Spleen (tissue), 11 donors: ENCODE measurements around the gene ECSCR. TPM values are rescaled to one million over a fixed set of nuclear protein-coding genes. Genes with fewer than 3 reads are reported as not detected.
A peak's percentile ranks its signal among the peaks of the same experiment; 100 is the strongest.

Experiments used
- DNase-seq: peaks from one replicate; pipeline ENCODE4 v3.0.0-alpha.2; 2020
- H3K27ac ChIP-seq, 8 donors: fragments of 200-600 bp; sonication (generic) in 7 of 8; 1 replicate in 4 of 8; 2 replicates in 4 of 8; pipeline versions ENCODE4 v1.5.0 to v1.8.0; 2016 to 2021; ENCODE audit warnings: inconsistent platforms in 4 of 8, mild to moderate bottlenecking in 4 of 8, moderate library complexity in 1 of 8
- H3K27me3 ChIP-seq, 7 donors: fragments of 200-600 bp; sonication (generic) in 6 of 7; replicated peaks in 1 of 7; 1 replicate in 4 of 7; 2 replicates in 3 of 7; pipeline versions ENCODE4 v1.5.0 to v1.8.0; 2016 to 2021; ENCODE audit warnings: inconsistent platforms in 3 of 7, mild to moderate bottlenecking in 1 of 7
- H3K36me3 ChIP-seq, 6 donors: fragments of 200-600 bp; sonication (generic) in 5 of 6; 1 replicate in 4 of 6; 2 replicates in 2 of 6; pipeline versions ENCODE4 v1.5.0 to v1.8.0; 2016 to 2021; ENCODE audit warnings: inconsistent platforms in 2 of 6
- H3K4me1 ChIP-seq, 6 donors: fragments of 200-600 bp; sonication (generic) in 5 of 6; 1 replicate in 3 of 6; 2 replicates in 3 of 6; pipeline versions ENCODE4 v1.5.0 to v1.8.0; 2016 to 2021; ENCODE audit warnings: inconsistent platforms in 3 of 6
- H3K4me3 ChIP-seq, 8 donors: fragments of 200-600 bp; sonication (generic) in 7 of 8; 1 replicate in 4 of 8; 2 replicates in 4 of 8; pipeline versions ENCODE4 v1.5.0 to v1.8.0; 2016 to 2021; ENCODE audit warnings: inconsistent platforms in 4 of 8, mild to moderate bottlenecking in 4 of 8, moderate library complexity in 2 of 8
- H3K9me3 ChIP-seq, 8 donors: fragments of 200-600 bp; sonication (generic) in 7 of 8; 1 replicate in 4 of 8; 2 replicates in 4 of 8; pipeline versions ENCODE4 v1.5.0 to v1.8.0; 2016 to 2021; ENCODE audit warnings: inconsistent platforms in 4 of 8
- POLR2A ChIP-seq, 3 donors: fragments of 450-650 bp; IDR thresholded peaks; one replicate each; pipeline ENCODE4 v1.5.1; 2017; ENCODE audit warnings: antibody characterized with exemption in 3 of 3, mild to moderate bottlenecking in 1 of 3
- POLR2AphosphoS5 ChIP-seq, 3 donors: sonication (generic); formaldehyde crosslinking; IDR thresholded peaks; one replicate each; pipeline ENCODE4 v1.5.1; 2017; ENCODE audit warnings: antibody characterized with exemption in 3 of 3
- WGBS, 5 donors: extraction: QIAGEN DNeasy Blood & Tissue Kit in 3 of 5; methylation state at CpG; one replicate each; pipeline versions ENCODE4 v1.1.5 to v1.1.7; 2013 to 2018; 5-methylcytosine and 5-hydroxymethylcytosine counted together
- intact Hi-C: fragments of 100-400 bp; cut with DNase I; formaldehyde crosslinking; loops from one replicate; pipeline ENCODE4 v1.15.0; 2023; ENCODE audit warnings: low total_unique reads
- polyA plus RNA-seq, 3 donors: library from polyadenylated mRNA; stranded (reverse); fragments of 200-250 nt; gene quantifications; one replicate each; pipeline ENCODE4 v1.2.1, GENCODE V29; 2013
- total RNA-seq, 7 donors: library from RNA; depleted of rRNA in 3 of 7; stranded (reverse); fragments of >200 nt in 3 of 7; fragmentation: NEBNext Ultra II Directional in 4 of 7; extraction: Animal tissue kit (Norgen Biotek cat#: 25700) in 4 of 7; gene quantifications; one replicate each; pipeline versions ENCODE4 v1.1.0 to v1.2.1, GENCODE V29; 2016 to 2021
- TF ChIP-seq, protein P1 (sequence below), 11 experiments: fragments of 200-600 bp in 7 of 11; fragments of 450-650 bp in 4 of 11; sonication (generic) in 4 of 11; IDR thresholded peaks in 8 of 11; conservative IDR thresholded peaks in 3 of 11; 1 replicate in 7 of 11; 2 replicates in 4 of 11; pipeline versions ENCODE4 v1.4.0 to v1.8.0; 2016 to 2021; ENCODE audit warnings: antibody characterized with exemption in 11 of 11, inconsistent platforms in 4 of 11, mild to moderate bottlenecking in 1 of 11
- donor health status: healthy with polysubstance abuse.
- donor health status: DM: no; HTN: no; CAD: no; lungs with moderate emphysema.
- donor health status: DM: no; HTN: no; CAD: no.
- donor health status: Bipolar disorder and iron deficiency.
- donor health status: healthy.
- donor health status: DM: no; HTN: no; CAD: no.
- donor health status: DM: yes; HTN: yes; CAD: no.

The ECSCR gene
- total and polyA plus RNA-seq, 10 donors = 11.3 to 52.3 (median 18.5) TPM

DNA sequence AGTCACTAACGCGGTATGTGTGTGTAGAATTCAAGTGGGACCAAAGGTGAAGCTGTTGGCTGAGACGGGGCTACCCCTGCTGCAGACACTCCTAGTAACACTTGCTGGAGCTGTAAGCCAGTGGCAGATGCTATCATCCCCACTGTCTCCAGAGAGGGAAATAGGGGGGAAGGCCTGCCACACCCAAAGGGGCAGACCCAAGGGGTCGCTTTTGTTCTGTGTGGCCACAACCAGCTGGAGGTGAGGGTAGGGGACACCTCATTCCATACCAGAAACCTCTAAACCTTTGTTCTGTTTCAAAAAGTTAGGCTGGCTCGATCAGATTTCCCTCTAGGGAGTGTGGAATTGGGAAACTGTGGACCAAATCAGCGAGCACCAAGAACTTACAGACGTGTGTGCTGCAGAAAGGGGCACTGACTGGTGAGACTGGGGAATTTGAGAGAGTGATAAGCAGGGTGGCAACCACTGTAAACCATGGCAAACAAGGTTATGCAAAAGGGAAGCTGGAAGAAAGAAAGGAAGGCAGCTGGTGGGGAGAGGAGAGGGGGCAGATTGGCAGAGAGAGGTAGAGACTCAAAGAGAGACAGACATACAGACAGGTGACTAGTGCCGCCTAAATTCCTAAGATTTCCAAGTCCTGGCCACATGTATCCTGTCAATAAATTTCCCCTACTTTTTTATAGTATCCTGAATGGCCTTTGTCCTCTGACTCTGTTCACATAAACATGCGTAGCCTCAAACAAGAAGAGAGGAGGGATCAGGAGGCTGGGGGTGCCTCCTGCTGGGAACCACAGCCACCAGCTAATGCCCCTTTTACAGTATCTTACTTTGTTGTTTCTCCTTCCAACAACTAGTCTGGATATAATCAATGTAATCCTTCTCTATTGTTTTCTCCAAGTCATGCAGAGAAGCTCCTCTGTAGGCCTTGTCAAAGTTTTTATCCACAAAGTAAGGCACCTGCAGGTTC is 43.0 kb downstream of the ECSCR start:
- H3K9me3 ChIP-seq = no peaks in the 10 kb centered on the region
- H3K27me3 ChIP-seq = no peaks in the 10 kb centered on the region
- WGBS, 5 donors = 77 to 87% (median 83%) methylated on average over 9 of the region's 9 CpGs
- no peak overlapping the region for H3K4me3 ChIP-seq
- intact Hi-C loops = loop anchor here (5.0 kb wide), 2 partner anchors 93 to 343 kb away; no protein-coding TSS in a partner anchor
- DNase-seq = no peak
- TF ChIP-seq POLR2AphosphoS5 (IDR thresholded peaks at IDR 0.05) = no peak
- TF ChIP-seq, protein P1, sequence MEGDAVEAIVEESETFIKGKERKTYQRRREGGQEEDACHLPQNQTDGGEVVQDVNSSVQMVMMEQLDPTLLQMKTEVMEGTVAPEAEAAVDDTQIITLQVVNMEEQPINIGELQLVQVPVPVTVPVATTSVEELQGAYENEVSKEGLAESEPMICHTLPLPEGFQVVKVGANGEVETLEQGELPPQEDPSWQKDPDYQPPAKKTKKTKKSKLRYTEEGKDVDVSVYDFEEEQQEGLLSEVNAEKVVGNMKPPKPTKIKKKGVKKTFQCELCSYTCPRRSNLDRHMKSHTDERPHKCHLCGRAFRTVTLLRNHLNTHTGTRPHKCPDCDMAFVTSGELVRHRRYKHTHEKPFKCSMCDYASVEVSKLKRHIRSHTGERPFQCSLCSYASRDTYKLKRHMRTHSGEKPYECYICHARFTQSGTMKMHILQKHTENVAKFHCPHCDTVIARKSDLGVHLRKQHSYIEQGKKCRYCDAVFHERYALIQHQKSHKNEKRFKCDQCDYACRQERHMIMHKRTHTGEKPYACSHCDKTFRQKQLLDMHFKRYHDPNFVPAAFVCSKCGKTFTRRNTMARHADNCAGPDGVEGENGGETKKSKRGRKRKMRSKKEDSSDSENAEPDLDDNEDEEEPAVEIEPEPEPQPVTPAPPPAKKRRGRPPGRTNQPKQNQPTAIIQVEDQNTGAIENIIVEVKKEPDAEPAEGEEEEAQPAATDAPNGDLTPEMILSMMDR (IDR thresholded peaks at IDR 0.05 in 8 of 11, conservative IDR thresholded peaks at IDR 0.05 in 3 of 11) = no peak
- no peak for TF ChIP-seq POLR2A (IDR thresholded peaks at IDR 0.05)
- no peak overlapping the region for H3K27ac ChIP-seq
- H3K36me3 ChIP-seq = peaks cover 0 to 46% (median 9%) of the 10 kb centered on the region in 6 donors
- peaks cover 0 to 54% (median 25%) of the 10 kb centered on the region in 6 donors for H3K4me1 ChIP-seq

DNA sequence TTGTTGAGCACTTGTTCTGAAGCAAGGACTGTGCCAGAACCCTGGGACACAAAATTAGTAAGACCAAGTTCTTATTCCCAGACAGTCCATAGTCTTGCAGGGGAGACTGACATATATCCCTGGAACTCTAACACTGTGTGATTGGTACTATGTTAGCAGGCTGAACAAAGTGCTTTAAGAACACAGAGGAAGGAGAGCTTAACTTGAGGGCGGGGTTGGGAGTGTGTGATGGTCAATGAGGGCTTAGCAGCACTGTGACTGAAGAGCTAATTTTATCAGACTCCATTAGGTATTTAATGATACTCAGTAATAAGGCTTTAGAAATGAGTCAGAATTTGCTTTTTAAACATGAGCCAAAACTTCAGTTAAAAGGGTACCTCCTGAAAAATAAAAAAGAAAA is 43.8 kb downstream of the ECSCR start:
- Histone ChIP-seq H3K36me3 (peaks cover 0 to 39% (median 9%) of the 10 kb centered on the region in 6 donors), H3K4me3 (no peak overlapping the region), H3K27me3 (no peaks in the 10 kb centered on the region), H3K27ac (peak overlapping the region in 4 of 8 donors; percentile 8 to 63 (median 57)), H3K9me3 (no peaks in the 10 kb centered on the region), H3K4me1 (peaks cover 3 to 61% (median 27%) of the 10 kb centered on the region in 6 donors)
- intact Hi-C loops = no loop called here
- DNase-seq = no peak
- WGBS, 5 donors = 59 to 92% (median 77%) methylated on average over 1 of the region's 1 CpG
- TF ChIP-seq, protein P1 (IDR thresholded peaks at IDR 0.05 in 8 of 11, conservative IDR thresholded peaks at IDR 0.05 in 3 of 11) = no peak
- TF ChIP-seq POLR2A (IDR thresholded peaks at IDR 0.05) = no peak
- no peak for TF ChIP-seq POLR2AphosphoS5 (IDR thresholded peaks at IDR 0.05)

DNA sequence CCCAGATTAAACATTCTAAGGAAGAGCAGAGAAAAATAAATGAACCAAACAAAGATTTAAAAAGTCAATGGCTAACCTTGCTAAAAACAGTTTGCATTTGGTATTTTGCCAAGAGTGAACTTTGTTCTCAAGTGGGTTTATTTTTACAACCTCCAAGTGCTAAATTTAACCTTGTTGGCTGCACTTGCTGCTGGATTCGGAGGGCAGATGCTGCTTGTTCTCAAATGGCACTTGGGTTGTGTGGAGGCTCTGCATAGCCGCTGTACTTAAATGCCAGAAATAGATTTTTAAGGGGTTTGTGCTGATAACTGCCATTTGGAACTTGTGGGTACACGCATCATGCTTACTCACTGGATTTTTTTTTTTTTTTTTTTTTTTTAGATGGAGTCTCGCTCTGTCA is 45.3 kb downstream of the ECSCR start:
- WGBS, 5 donors = 35 to 50% (median 42%) methylated on average over 4 of the region's 4 CpGs
- peaks cover 3 to 56% (median 23%) of the 10 kb centered on the region in 6 donors for H3K4me1 ChIP-seq
- no peak for DNase-seq
- H3K4me3 ChIP-seq = no peak overlapping the region
- no peaks in the 10 kb centered on the region for H3K9me3 ChIP-seq
- intact Hi-C loops = no loop called here
- no peak overlapping the region for H3K27ac ChIP-seq
- TF ChIP-seq, protein P1 (IDR thresholded peaks at IDR 0.05 in 8 of 11, conservative IDR thresholded peaks at IDR 0.05 in 3 of 11) = no peak
- TF ChIP-seq POLR2A (IDR thresholded peaks at IDR 0.05) = no peak
- no peak for TF ChIP-seq POLR2AphosphoS5 (IDR thresholded peaks at IDR 0.05)
- peaks cover 0 to 37% (median 9%) of the 10 kb centered on the region in 6 donors for H3K36me3 ChIP-seq
- H3K27me3 ChIP-seq = no peaks in the 10 kb centered on the region

DNA sequence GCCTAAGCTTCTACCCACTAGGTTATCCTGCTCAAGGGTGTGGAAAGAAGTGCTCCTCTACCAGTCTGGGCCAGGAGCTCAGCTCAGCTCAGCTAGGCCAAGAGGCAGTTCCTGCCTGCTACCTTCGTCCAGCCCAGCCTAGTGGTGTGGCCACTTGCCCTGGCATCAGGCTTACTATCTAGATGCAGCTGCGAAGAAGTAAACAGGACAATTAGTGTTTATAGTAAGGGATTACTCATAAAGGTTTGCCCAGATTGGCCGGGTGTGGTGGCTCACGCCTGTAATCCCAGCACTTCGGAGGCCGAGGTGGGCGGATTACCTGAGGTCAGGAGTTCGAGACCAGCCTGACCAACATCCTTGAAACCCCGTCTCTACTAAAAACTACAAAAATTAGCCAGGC is 45.9 kb downstream of the ECSCR start:
- Histone ChIP-seq H3K4me3 (no peak overlapping the region), H3K9me3 (no peaks in the 10 kb centered on the region), H3K36me3 (peaks cover 0 to 37% (median 9%) of the 10 kb centered on the region in 6 donors), H3K27me3 (no peaks in the 10 kb centered on the region), H3K4me1 (peaks cover 3 to 54% (median 22%) of the 10 kb centered on the region in 6 donors), H3K27ac (peak overlapping the region in 1 of 8 donors; percentile 77)
- TF ChIP-seq POLR2A (IDR thresholded peaks at IDR 0.05) (no peak), POLR2AphosphoS5 (IDR thresholded peaks at IDR 0.05) (no peak)
- TF ChIP-seq, protein P1 (IDR thresholded peaks at IDR 0.05 in 8 of 11, conservative IDR thresholded peaks at IDR 0.05 in 3 of 11) = no peak
- WGBS, 5 donors = 86 to 97% (median 92%) methylated on average over 9 of the region's 9 CpGs
- no peak for DNase-seq
- intact Hi-C loops = no loop called here
